Stimulated activated CD8-positive, alpha-beta memory T cell treated with anti-CD3 and anti-CD28 coated beads, Interleukin-4, amount 100 ng/mL, for 24 hours (primary cell): Measurements from ENCODE around the gene ADAMTS12.
"Not testable (repeated sequence)": the region's sequence is repeated elsewhere in the genome, so short reads cannot be mapped to it uniquely, and the experiment has no call there.

Source experiments
- DNase-seq: peaks from one replicate; pipeline ENCODE4 v3.0.0-alpha.2; 2020; ENCODE audit warnings: low read depth

Gene ADAMTS12

GRCh38 chr5:33526755-33527154 lies 365.0 kb downstream of the ADAMTS12 start:
- DNase-seq, result no peak

GRCh38 chr5:33524476-33524875 lies 367.3 kb downstream of the ADAMTS12 start:
- no peak for DNase-seq

- DNase-seq, result no peak
Measured at GRCh38 chr5:33523208-33523771, 368.5 kb downstream of the ADAMTS12 start.

- no peak for DNase-seq
Measured at GRCh38 chr5:33516421-33516820, 375.4 kb downstream of the ADAMTS12 start.

GRCh38 chr5:33515366-33515765 lies 376.4 kb downstream of the ADAMTS12 start:
- DNase-seq, result not testable (repeated sequence)

- DNase-seq, result no peak
Measured at GRCh38 chr5:33513462-33514185, 378.2 kb downstream of the ADAMTS12 start.

- no peak for DNase-seq
Measured at GRCh38 chr5:33509036-33509435, 382.8 kb downstream of the ADAMTS12 start.

- DNase-seq, result no peak
Measured at GRCh38 chr5:33507426-33507825, 384.4 kb downstream of the ADAMTS12 start.

- no peak for DNase-seq
Measured at GRCh38 chr5:33504570-33504969, 387.2 kb downstream of the ADAMTS12 start.

- no peak for DNase-seq
Measured at GRCh38 chr5:33501899-33502298, 389.9 kb downstream of the ADAMTS12 start.

GRCh38 chr5:33501260-33501659 lies 390.5 kb downstream of the ADAMTS12 start:
- DNase-seq, result no peak

- no peak for DNase-seq
Measured at GRCh38 chr5:33494466-33494865, 397.3 kb downstream of the ADAMTS12 start.

- no peak for DNase-seq
Measured at GRCh38 chr5:33491941-33492340, 399.8 kb downstream of the ADAMTS12 start.

GRCh38 chr5:33490071-33490665 lies 401.6 kb downstream of the ADAMTS12 start:
- DNase-seq, result no peak

- DNase-seq, result no peak
Measured at GRCh38 chr5:33489481-33490067, 402.2 kb downstream of the ADAMTS12 start.

- DNase-seq, result no peak
Measured at GRCh38 chr5:33488558-33489355, 403.0 kb downstream of the ADAMTS12 start.

- DNase-seq, result no peak
Measured at GRCh38 chr5:33487236-33487635, 404.6 kb downstream of the ADAMTS12 start.

GRCh38 chr5:33482335-33482734 lies 409.5 kb downstream of the ADAMTS12 start:
- DNase-seq, result no peak

- DNase-seq, result no peak
Measured at GRCh38 chr5:33480876-33481275, 410.9 kb downstream of the ADAMTS12 start.

GRCh38 chr5:33479311-33479710 lies 412.5 kb downstream of the ADAMTS12 start:
- DNase-seq, result no peak

- DNase-seq, result no peak
Measured at GRCh38 chr5:33477816-33478215, 414.0 kb downstream of the ADAMTS12 start.

GRCh38 chr5:33476992-33477391 lies 414.8 kb downstream of the ADAMTS12 start:
- DNase-seq, result no peak
